T-helper 17 cell (primary cell): Measurements from ENCODE around the gene IL11RA. TPM values are rescaled to one million over a fixed set of nuclear protein-coding genes. Genes with fewer than 3 reads are reported as not detected.

ENCODE experiments used
- ATAC-seq: fragments of 150-1000 bp; cut with Tn5 transposase; 2 replicates; pipeline ENCODE4 v1.10.0; 2021; ENCODE audit warnings: mild to moderate bottlenecking, moderate library complexity
- DNase-seq, 3 donors: peaks; one replicate each; pipeline versions ENCODE4 v3.0.0 to v3.0.0-alpha.2; 2020 to 2021
- H3K9me3 ChIP-seq: one replicate; pipeline ENCODE4 v1.7.0; 2013; ENCODE audit warnings: low read length, mild to moderate bottlenecking; ENCODE audit not compliant: control insufficient read depth, poor library complexity, severe bottlenecking
- H3K27ac Mint-ChIP-seq: one replicate; pipeline ENCODE4 v1.8.0; 2022; ENCODE audit warnings: mild to moderate bottlenecking, moderate library complexity, mixed read lengths
- H3K27me3 Mint-ChIP-seq: one replicate; pipeline ENCODE4 v1.8.0; 2022; ENCODE audit warnings: mixed read lengths
- H3K36me3 Mint-ChIP-seq: one replicate; pipeline ENCODE4 v1.8.0; 2022; ENCODE audit warnings: low read depth, mixed read lengths
- H3K4me1 Mint-ChIP-seq: one replicate; pipeline ENCODE4 v1.8.0; 2022; ENCODE audit warnings: mild to moderate bottlenecking, mixed read lengths
- H3K4me3 Mint-ChIP-seq: one replicate; pipeline ENCODE4 v1.8.0; 2022; ENCODE audit warnings: mild to moderate bottlenecking, moderate library complexity, mixed read lengths
- total RNA-seq, 4 donors: library from RNA in 2 of 4; stranded (reverse) in 2 of 4; gene quantifications; one replicate each; pipeline ENCODE4 v1.2.3 and lab custom pipeline; 2022 to 2026

Gene IL11RA
- total RNA-seq, 2 donors from 2014 or later: 168 to 195 TPM

- peak overlapping the region; percentile 87 for H3K27ac Mint-ChIP-seq
Measured at GRCh38 chr9:34653151-34654072, 1.4 kb downstream of the IL11RA start.

DNA sequence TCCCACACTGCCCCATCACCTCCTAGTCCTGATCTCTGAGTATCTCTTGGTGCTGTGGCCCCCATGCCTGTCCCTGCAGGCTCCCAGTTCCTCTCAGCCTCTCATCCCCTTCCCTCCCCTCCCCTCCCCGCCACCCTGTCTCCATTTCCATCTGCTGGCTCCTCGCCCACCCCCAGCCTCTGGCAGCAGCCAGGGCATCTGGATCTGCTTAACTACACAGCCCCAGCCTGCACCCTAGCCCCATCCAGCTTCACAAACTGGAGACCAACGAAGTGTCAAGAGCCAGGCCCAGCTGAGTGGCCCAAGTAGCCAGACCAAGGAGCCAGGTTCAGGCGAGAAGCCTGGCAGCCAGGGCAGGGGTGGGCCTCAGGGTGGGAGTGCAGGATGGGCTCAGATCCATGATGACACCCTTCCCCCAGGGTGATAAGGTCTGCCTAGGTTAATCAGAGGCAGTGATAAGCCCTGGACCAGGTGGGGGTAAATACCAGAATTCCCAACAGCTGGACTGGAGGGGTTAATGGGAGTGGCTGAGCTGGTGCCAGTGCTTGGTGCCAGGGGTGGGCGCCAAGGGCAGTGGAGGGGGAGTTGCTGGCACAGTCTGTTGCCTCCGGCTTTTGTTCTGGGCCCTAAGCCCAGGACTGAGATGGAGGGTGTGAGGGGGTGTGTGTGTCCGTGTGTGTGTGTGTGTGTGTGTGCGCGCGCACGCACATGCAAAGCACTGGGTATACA is 2.5 kb downstream of the IL11RA start:
- no peak for DNase-seq
- Mint-ChIP-seq H3K36me3 (peaks cover 3% of the 10 kb centered on the region), H3K27ac (no peak overlapping the region), H3K4me3 (no peak overlapping the region), H3K27me3 (no peaks in the 10 kb centered on the region), H3K4me1 (peaks cover 30% of the 10 kb centered on the region)
- no peak for ATAC-seq
- H3K9me3 ChIP-seq: no peaks in the 10 kb centered on the region

More at GRCh38 chr9:34653151-34654072, 1.4 kb downstream of the IL11RA start:
- no peak for DNase-seq
- Mint-ChIP-seq H3K4me1 (peaks cover 38% of the 10 kb centered on the region), H3K27me3 (no peaks in the 10 kb centered on the region), H3K4me3 (peak overlapping the region; percentile 4), H3K36me3 (peaks cover 6% of the 10 kb centered on the region)
- ATAC-seq: no peak
- H3K9me3 ChIP-seq: no peaks in the 10 kb centered on the region

GRCh38 chr9:34655394-34655793 is 3.4 kb downstream of the IL11RA start:
- Mint-ChIP-seq H3K4me3 (no peak overlapping the region), H3K4me1 (peaks cover 28% of the 10 kb centered on the region), H3K27ac (peak overlapping the region; percentile 67), H3K27me3 (no peaks in the 10 kb centered on the region), H3K36me3 (peaks cover 5% of the 10 kb centered on the region)
- H3K9me3 ChIP-seq: no peaks in the 10 kb centered on the region
- DNase-seq (no peak), ATAC-seq (no peak)

DNA sequence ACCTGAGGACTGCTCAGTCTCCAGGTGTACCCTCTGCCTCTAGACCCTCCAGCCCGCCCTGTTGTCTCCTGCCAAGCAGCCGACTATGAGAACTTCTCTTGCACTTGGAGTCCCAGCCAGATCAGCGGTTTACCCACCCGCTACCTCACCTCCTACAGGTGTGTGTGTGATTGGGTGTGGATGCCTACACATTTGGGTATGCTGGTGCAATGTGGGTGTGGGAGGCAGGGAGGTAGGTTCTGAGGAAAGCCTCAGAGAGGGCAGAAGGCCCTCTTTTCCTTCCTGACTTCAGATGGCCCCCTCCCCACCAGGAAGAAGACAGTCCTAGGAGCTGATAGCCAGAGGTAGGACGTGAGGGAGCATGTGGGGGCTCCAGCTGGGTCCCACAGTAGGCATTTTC is 5.0 kb downstream of the IL11RA start:
- H3K27me3 Mint-ChIP-seq: no peaks in the 10 kb centered on the region
- no peak for DNase-seq
- ATAC-seq: no peak
- H3K36me3 Mint-ChIP-seq: peaks cover 7% of the 10 kb centered on the region
- no peak overlapping the region for H3K4me3 Mint-ChIP-seq
- H3K27ac Mint-ChIP-seq: peak overlapping the region; percentile 67
- H3K9me3 ChIP-seq: no peaks in the 10 kb centered on the region
- peaks cover 40% of the 10 kb centered on the region for H3K4me1 Mint-ChIP-seq

- DNase-seq (no peak), ATAC-seq (no peak)
- Mint-ChIP-seq H3K27ac (peak overlapping the region; percentile 51), H3K27me3 (no peaks in the 10 kb centered on the region), H3K4me1 (peaks cover 42% of the 10 kb centered on the region), H3K4me3 (no peak overlapping the region), H3K36me3 (peaks cover 5% of the 10 kb centered on the region)
- H3K9me3 ChIP-seq: no peaks in the 10 kb centered on the region
Measured at GRCh38 chr9:34658461-34658860, 6.5 kb downstream of the IL11RA start.

- ATAC-seq: no peak
- Mint-ChIP-seq H3K4me1 (peaks cover 49% of the 10 kb centered on the region), H3K27ac (no peak overlapping the region)
Measured at GRCh38 chr9:34659592-34660253, 7.7 kb downstream of the IL11RA start.

DNA sequence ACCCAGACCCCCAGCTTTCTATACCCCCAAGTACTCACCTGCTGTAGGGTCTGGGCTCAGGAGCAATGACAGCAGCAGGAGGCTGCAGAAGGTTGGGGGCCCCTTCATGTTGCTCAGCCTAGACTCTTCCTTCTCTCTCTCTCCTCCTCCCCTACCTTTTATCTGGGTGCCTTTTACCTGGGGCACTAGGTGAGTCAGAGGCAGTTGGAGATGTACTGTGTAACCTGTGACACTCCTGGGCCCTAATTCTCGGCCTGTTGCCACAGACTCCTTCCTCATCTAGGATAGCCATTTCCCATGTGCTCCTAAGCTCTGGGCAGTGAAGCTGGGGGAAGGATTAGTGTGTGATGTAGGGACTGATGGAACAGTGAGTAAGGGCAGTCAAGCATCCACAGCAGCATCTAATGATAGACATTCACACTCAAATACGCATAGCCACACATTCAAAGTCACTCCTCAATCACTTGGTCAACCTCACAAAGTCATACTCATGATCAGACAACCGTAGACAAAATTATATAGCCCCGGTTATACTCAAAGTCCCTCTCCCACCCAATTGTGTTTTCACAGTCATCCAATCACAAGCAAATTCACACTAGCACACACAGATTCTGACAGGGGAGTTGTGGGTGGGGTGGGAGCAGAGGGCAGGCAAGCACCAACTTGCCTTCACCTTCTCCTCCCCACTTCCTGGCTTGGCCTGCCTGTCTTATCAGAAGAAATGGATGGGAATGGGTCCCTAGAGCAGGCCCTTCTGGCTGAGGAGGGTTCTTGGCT is 10.7 kb downstream of the IL11RA start, which contains the start of gene CCL27:
Gene CCL27 (minus strand): TSS at position 132 of the 777 bp plus-strand sequence. CDS start 24 bp downstream, at position 108.
- Mint-ChIP-seq H3K4me1 (peaks cover 54% of the 10 kb centered on the region), H3K4me3 (peak within 1 kb of the TSS; percentile 96), H3K27ac (peak within 1 kb of the TSS; percentile 95), H3K36me3 (peaks cover 7% of the 10 kb centered on the region), H3K27me3 (no peaks in the 10 kb centered on the region)
- no peak for ATAC-seq
- DNase-seq: no peak
- no peaks in the 10 kb centered on the region for H3K9me3 ChIP-seq

More at GRCh38 chr9:34659592-34660253, 7.7 kb downstream of the IL11RA start:
- H3K4me3 Mint-ChIP-seq: no peak overlapping the region
- H3K36me3 Mint-ChIP-seq: peaks cover 5% of the 10 kb centered on the region
- H3K9me3 ChIP-seq: no peaks in the 10 kb centered on the region
- H3K27me3 Mint-ChIP-seq: no peaks in the 10 kb centered on the region
- DNase-seq: no peak

DNA sequence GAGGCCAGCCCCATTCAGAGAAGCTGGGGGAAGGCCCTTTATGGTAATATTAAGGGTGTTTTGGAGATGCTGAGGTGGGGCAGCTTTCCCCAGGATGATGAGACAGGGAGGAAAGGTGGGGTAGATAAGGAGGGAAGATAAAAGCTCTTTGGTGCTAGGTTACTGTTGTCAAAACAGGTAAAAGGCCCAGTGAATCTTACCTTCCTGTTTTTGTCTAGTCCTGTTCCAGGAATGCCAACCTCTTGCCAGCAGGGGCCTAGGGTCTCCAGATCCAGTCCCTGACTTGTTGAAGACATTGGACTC is 11.3 kb downstream of the IL11RA start:
- DNase-seq (peak in 2 of 3 donors; percentile 18 to 23), ATAC-seq (peak; percentile 34)
- Mint-ChIP-seq H3K4me1 (peaks cover 54% of the 10 kb centered on the region), H3K27me3 (no peaks in the 10 kb centered on the region), H3K27ac (peak overlapping the region; percentile 95), H3K4me3 (peak overlapping the region; percentile 96), H3K36me3 (peaks cover 7% of the 10 kb centered on the region)
- H3K9me3 ChIP-seq: no peaks in the 10 kb centered on the region

DNA sequence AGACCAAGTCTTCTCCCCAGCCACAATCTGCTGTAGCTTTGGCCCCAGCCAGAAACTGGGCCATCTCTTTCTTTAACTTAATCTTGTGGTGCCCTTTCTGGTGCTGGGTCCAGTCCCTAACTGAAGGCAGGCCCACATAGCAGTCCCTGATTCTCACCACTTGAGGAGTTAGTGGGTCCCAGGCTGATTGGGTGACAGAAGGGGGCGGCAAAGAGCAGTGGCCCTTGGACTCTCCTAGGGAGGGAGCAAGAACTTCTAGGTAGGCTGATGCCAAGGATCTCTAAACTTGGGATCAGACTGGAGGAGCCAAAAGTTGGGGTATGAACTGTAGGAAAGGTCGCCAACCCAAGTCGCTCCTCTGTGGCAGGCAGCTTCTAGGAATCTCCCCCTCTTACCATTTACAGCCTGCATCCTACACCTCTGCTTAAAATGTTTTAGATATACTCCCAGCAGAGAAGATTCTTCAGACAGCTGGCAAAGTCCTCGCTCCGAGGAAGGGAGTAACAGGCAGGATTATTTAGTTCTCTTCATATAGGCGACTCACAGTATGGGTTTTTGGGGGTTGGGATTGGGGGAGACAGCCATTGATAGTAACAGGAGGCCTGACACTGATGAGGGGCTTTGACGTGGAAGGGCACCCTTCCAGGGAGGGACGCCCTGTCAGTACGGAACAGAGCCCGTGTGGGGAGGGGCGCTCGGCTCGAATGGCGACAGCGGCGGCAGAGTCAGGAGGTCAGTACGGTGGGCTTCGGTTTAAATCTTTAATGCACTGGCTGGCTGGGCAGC is 12.5 kb downstream of the IL11RA start:
- no peaks in the 10 kb centered on the region for H3K27me3 Mint-ChIP-seq
- peak overlapping the region; percentile 95 for H3K27ac Mint-ChIP-seq
- H3K36me3 Mint-ChIP-seq: peaks cover 7% of the 10 kb centered on the region
- peak overlapping the region; percentile 96 for H3K4me3 Mint-ChIP-seq
- DNase-seq: peak; percentile 58 to 74 (median 66)
- ATAC-seq: peak; percentile 44
- no peaks in the 10 kb centered on the region for H3K9me3 ChIP-seq
- H3K4me1 Mint-ChIP-seq: peaks cover 54% of the 10 kb centered on the region

DNA sequence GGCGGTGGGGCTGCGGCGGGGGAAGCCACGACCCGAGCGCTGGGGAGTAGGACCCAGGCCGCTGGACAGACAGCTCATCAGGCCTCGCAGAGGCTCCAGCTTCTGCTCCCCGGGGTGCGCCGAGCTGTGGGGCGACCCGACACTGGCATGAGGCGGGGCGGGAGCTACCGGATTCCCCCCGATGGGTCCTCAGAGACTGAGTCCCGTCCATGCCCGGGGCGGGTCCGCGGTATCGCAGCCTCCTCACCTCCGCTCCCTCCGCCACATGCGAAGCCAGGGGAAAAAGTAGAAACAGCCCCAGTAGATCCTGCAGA is 13.0 kb downstream of the IL11RA start:
- ATAC-seq (peak; percentile 7), DNase-seq (no peak)
- H3K9me3 ChIP-seq: no peaks in the 10 kb centered on the region
- H3K4me1 Mint-ChIP-seq: peaks cover 54% of the 10 kb centered on the region
- peak overlapping the region; percentile 95 for H3K27ac Mint-ChIP-seq
- H3K27me3 Mint-ChIP-seq: no peaks in the 10 kb centered on the region
- peak overlapping the region; percentile 96 for H3K4me3 Mint-ChIP-seq
- peaks cover 6% of the 10 kb centered on the region for H3K36me3 Mint-ChIP-seq

DNA sequence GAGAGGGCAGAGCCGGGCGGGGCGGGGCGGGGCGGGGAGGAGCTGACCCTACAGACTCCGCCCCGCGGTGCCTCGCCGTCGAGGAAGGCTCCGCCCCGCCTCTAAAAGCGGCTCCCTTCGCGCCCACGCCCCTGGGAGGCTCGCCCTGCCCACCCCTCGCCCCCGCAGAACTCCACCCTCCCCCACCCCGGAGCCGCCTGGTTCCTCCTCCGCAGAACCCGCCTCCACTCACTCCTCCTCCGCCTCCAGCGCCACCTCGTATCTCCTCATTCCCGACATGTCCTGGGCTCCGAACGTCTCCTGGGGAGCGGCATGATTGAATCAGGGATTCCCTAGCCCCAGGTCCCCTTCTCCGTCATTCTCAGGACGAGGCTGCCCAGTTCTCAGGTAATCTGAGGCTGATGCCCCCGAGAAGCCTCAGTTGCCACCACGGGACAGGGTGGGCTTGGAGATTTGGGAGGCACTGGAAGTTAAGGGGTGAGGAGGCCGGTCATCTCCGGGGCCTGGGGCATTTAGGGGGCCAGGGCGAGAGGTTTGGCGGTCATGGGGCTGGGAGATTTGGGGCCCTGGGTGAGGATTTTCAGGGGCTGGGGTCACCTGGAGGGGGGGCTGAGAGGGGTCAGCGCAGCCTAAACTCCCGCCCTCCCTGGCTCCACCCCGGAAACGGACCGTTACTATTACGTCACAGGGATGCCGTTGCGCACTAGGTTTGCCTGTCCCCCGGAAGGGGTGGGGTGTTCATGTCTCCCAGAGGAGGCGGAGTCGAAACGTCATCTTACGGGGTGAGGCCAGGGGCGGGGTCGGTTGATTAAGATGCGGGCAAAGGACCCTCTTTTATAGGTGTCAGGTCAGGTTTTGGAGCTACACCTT is 13.6 kb downstream of the IL11RA start:
- peaks cover 2% of the 10 kb centered on the region for H3K36me3 Mint-ChIP-seq
- no peaks in the 10 kb centered on the region for H3K9me3 ChIP-seq
- H3K27me3 Mint-ChIP-seq: no peaks in the 10 kb centered on the region
- peaks cover 51% of the 10 kb centered on the region for H3K4me1 Mint-ChIP-seq
- ATAC-seq (peak; percentile 82), DNase-seq (peak; percentile 82 to 92 (median 90))
- peak overlapping the region; percentile 95 for H3K27ac Mint-ChIP-seq
- H3K4me3 Mint-ChIP-seq: peak overlapping the region; percentile 96
